ENCODE results near the gene OPN1SW. TPM values are rescaled to one million over a fixed set of nuclear protein-coding genes. Genes with fewer than 3 reads are reported as not detected.
A peak's percentile ranks its signal among the peaks of the same experiment; 100 is the strongest.

The OPN1SW gene
- total RNA-seq, 4 donors from 2014 or later: not detected

DNA sequence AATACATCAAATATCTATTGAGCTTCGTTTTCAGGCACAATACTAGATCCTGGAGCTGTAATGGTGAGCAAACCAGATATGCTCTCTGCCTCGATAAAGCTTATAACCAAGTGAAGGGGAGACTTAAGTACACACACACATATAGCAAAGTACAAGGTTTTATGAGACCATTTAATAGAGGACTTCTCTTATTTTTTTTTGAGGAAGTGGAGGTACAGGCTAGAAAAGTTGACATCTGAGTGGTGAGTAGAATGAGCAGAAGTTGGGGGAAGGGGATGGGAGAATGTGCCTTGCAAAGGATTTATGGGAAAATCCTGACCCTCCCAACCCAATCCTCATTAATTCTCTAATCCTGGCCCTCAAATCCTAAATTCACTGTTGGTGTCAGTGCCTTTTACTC is 23.9 kb upstream of the OPN1SW start:
- H3K27ac ChIP-seq: no peak overlapping the region
- no peaks in the 10 kb centered on the region for H3K9me3 ChIP-seq
- DNase-seq: no peak
- H3K4me3 ChIP-seq: no peak overlapping the region
- no peaks in the 10 kb centered on the region for H3K36me3 ChIP-seq
- TF ChIP-seq CTCF (IDR thresholded peaks at IDR 0.05) (no peak), POLR2A (IDR thresholded peaks at IDR 0.05) (no peak)
- H3K27me3 ChIP-seq: no peaks in the 10 kb centered on the region
- no peaks in the 10 kb centered on the region for H3K4me1 ChIP-seq

DNA sequence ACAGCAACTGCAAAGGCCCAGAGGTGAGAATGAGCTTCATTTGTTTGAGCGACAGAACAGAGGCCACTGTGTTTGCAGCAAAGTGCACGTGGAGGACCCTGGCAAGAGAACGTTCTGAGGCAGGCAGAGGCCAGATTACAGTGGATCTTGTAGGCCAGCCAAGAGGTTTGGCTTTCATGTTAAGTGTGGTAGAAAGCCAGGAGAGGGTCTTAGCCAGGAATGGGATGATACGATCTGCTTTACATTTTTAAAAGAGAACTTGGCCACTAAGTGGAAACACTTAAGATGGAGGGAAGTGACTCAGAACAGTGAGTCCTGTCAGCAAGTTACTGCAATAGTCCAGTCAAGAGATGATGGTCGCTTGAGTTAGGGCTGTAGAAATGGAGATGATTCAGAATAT is 20.7 kb upstream of the OPN1SW start:
- DNase-seq: no peak
- no peak for TF ChIP-seq CTCF (IDR thresholded peaks at IDR 0.05)
- Histone ChIP-seq H3K27ac (no peak overlapping the region), H3K4me1 (peaks cover 0 to 15% (median 6%) of the 10 kb centered on the region in 4 donors), H3K27me3 (no peaks in the 10 kb centered on the region), H3K4me3 (no peak overlapping the region), H3K36me3 (no peaks in the 10 kb centered on the region), H3K9me3 (no peaks in the 10 kb centered on the region)

GRCh38 chr7:128795129-128795528 is 19.5 kb upstream of the OPN1SW start:
- TF ChIP-seq POLR2A (IDR thresholded peaks at IDR 0.05) (no peak), CTCF (IDR thresholded peaks at IDR 0.05) (no peak)
- DNase-seq: no peak
- Histone ChIP-seq H3K36me3 (no peaks in the 10 kb centered on the region), H3K4me3 (no peak overlapping the region), H3K9me3 (no peaks in the 10 kb centered on the region), H3K27ac (no peak overlapping the region), H3K4me1 (peaks cover 0 to 22% (median 6%) of the 10 kb centered on the region in 4 donors), H3K27me3 (no peaks in the 10 kb centered on the region)

GRCh38 chr7:128794436-128794835 is 18.8 kb upstream of the OPN1SW start:
- Histone ChIP-seq H3K4me3 (no peak overlapping the region), H3K4me1 (peaks cover 0 to 22% (median 6%) of the 10 kb centered on the region in 4 donors), H3K36me3 (no peaks in the 10 kb centered on the region), H3K27ac (no peak overlapping the region), H3K27me3 (no peaks in the 10 kb centered on the region), H3K9me3 (no peaks in the 10 kb centered on the region)
- DNase-seq: no peak
- TF ChIP-seq POLR2A (IDR thresholded peaks at IDR 0.05) (no peak), CTCF (IDR thresholded peaks at IDR 0.05) (no peak)

DNA sequence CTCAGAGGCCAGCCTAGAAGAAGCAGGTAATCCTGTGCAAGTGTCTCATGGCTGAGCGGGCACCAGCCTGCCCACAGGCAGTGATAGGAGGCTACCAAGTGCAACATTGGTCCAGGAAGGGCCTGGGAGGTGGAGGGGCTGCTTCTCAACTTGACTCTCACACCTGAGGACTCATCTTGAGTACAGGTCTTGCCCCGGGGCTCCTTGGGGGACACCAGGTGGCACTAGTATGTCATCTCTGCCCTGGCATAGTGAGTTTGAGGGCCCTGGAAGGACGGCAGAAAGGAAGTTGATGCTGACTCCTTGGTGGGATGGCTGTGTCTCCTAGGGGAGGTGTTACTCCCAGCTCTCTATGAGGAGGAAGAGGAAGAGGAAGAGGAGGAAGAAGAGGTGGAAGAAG is 18.4 kb upstream of the OPN1SW start:
- Histone ChIP-seq H3K4me3 (no peak overlapping the region), H3K9me3 (no peaks in the 10 kb centered on the region), H3K27ac (no peak overlapping the region), H3K27me3 (no peaks in the 10 kb centered on the region), H3K36me3 (no peaks in the 10 kb centered on the region), H3K4me1 (peaks cover 0 to 22% (median 6%) of the 10 kb centered on the region in 4 donors)
- no peak for TF ChIP-seq POLR2A (IDR thresholded peaks at IDR 0.05)
- peak in 1 of 6 experiments; percentile 6 for TF ChIP-seq CTCF (IDR thresholded peaks at IDR 0.05)
- no peak for DNase-seq

- Histone ChIP-seq H3K4me3 (no peak overlapping the region), H3K36me3 (no peaks in the 10 kb centered on the region), H3K27me3 (no peaks in the 10 kb centered on the region), H3K27ac (no peak overlapping the region), H3K9me3 (no peaks in the 10 kb centered on the region), H3K4me1 (peaks cover 0 to 22% (median 6%) of the 10 kb centered on the region in 4 donors)
- DNase-seq: no peak
- no peak for TF ChIP-seq POLR2A (IDR thresholded peaks at IDR 0.05)
- TF ChIP-seq CTCF (IDR thresholded peaks at IDR 0.05): no peak
Measured at GRCh38 chr7:128793181-128793547, 17.6 kb upstream of the OPN1SW start.

Measured in Peyer's patch (tissue), 4 donors.